Measurements from ENCODE around the gene XKR7.

XKR7 gene

DNA sequence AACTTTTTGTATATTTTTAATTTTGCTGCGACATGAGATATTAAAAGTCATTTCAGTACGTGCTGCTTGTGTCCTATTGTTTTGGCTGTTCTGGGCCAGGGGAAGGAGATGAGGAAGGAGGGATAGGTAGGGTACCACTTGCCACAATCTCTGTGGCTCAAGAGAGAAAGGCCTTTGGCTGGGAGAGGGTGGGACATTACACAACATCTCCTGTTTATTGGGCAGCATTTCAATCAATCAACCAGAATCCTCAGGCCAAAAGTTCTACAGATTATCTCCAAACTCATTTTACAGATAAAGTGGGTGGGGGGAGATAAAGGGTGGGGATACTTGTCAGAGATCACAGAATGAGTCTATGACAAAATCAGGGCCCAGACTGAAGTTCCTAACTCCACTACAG, 35.4 kb downstream of the XKR7 start:
- TF ChIP-seq, protein P1, sequence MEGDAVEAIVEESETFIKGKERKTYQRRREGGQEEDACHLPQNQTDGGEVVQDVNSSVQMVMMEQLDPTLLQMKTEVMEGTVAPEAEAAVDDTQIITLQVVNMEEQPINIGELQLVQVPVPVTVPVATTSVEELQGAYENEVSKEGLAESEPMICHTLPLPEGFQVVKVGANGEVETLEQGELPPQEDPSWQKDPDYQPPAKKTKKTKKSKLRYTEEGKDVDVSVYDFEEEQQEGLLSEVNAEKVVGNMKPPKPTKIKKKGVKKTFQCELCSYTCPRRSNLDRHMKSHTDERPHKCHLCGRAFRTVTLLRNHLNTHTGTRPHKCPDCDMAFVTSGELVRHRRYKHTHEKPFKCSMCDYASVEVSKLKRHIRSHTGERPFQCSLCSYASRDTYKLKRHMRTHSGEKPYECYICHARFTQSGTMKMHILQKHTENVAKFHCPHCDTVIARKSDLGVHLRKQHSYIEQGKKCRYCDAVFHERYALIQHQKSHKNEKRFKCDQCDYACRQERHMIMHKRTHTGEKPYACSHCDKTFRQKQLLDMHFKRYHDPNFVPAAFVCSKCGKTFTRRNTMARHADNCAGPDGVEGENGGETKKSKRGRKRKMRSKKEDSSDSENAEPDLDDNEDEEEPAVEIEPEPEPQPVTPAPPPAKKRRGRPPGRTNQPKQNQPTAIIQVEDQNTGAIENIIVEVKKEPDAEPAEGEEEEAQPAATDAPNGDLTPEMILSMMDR (IDR thresholded peaks at IDR 0.05), result no peak

DNA sequence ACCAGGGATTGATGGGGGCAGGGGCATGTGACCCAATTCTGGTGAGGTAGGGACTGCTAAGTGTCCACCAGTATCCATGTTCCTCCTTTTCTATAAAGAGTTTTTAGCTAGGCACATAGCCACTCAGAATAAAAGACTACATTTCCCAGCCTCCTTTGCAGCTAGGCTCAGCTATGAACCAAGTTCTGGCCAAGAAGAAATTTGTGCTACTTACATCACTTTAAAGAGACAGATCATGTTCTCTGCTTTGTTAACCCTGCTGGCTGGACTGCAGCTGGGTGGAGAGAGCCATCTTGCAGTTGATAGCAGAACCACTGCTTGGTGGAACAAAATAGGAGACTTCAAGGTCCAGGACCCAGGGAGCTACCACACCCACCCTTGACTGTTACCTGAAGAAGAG, 37.0 kb downstream of the XKR7 start:
- TF ChIP-seq, protein P1 (IDR thresholded peaks at IDR 0.05), result no peak

DNA sequence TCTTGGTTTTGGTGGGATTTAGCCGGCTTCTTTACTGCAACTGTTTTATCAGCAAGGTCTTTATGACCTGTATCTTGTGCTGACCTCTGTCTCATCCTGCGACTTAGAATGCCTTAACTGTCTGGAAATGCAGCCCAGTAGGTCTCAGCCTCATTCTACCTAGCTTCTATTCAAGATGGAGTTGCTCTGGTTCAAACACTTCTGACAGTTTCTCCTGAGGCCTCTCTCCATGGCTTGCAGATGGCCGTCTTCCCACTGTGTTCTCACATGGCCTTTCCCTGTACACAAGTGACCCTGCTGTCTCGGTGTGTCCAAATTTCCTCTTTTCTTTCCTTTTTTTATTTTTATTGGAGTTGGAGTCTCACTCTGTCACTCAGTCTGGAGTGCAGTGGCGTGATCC, 38.1 kb downstream of the XKR7 start:
- TF ChIP-seq, protein P1 (IDR thresholded peaks at IDR 0.05), result no peak

DNA sequence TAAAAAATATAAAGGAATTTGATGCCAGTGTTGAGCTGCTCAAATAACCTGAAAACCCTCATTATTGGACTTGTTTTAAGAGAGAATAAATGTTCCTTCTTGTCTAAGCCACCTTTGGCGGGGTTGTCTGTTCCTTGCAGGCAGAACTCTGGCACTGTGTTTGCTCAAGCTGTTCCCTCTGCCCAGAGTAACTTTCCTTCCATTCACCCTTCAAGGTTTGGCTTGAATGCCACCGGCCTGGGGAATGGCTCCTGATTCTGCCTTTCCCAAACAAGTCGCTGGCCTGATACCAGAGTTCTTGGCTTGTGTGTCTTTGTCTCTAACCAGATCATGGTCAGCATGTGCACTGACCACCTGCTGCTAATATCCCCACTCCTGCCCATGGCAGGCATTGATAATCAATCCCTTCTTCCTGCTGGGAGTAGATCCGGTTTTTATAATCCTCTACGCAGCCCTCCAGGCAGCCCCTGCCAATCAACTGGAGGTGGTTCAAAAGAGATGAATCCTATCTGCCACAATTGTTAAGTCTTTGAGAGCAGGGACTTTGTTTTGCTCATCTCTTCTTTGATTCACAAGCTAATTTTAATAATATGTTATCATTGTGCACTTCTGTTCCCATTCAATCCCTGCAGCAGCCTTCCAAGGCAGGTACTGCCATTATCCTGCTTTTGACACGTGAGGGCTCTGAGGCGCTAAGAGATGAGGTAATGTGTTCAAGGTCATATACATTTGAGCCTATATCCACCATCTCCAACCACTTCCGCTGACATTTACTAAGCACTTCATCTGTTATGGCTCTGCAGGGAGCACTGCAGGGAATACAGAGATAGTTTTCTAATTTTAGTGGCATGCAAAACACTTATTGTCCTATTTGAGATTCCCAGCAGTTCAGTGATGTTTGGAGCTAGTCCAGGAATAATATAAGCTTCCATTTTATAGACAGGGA, 39.2 kb downstream of the XKR7 start:
- TF ChIP-seq, protein P1 (IDR thresholded peaks at IDR 0.05), result no peak

DNA sequence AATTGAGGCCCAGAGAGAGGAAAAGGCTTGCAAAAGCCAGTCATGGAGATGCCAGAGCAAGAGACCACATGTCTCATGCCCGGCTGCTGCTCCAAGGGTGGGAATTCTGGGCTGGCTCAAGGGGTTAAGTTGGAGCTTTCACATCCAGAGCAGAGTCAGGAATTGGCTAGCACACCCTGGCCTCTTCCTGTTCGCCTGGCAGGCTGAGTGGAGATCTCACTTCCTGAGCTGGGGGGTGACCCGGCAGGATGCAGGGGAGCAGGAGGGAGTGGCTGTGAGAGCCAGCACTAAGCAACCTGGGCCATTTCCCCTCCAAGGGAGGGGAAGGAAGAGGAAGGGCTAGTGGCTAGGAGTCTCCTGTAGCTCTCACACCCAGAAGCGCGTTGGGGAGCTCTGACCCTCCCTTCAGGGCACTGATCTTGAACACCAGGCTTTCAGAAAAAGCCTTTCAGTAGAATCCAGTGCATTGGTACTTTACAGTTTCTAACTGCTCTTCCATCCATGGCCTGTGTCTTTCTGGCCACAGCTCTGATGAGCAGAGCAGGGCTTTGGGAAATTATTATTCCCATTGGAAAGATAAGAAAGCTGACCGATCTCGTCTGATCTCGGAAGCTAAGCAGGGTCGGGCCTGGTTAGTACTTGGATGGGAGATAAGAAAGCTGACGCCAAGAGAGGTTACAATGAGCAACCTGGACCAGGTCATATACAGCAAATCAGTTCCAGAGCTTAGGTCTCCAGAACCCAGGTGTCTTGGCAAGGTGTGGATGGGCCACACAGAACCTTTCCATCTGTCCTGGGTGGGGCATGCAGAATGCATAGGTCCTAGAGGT, 40.1 kb downstream of the XKR7 start:
- TF ChIP-seq, protein P1 (IDR thresholded peaks at IDR 0.05), result no peak

DNA sequence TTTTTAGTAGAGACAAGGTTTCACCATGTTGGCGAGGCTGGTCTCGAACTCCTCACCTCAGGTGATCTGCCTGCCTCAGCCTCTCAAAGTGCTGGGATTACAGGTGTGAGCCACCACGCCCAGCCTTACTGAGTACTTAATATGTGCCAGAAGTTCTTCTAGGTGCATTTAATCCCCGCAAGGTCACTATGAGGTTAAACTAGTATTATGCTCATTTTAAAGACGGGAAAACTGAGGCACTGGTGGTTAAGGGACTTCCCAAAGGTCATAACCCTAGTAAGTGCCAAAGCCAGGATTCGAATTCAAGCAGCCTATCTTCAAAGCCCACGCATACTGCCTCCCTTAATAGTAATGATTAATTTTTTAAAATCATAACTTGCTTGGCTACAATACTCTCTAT, 41.6 kb downstream of the XKR7 start:
- TF ChIP-seq, protein P1 (IDR thresholded peaks at IDR 0.05), result no peak

DNA sequence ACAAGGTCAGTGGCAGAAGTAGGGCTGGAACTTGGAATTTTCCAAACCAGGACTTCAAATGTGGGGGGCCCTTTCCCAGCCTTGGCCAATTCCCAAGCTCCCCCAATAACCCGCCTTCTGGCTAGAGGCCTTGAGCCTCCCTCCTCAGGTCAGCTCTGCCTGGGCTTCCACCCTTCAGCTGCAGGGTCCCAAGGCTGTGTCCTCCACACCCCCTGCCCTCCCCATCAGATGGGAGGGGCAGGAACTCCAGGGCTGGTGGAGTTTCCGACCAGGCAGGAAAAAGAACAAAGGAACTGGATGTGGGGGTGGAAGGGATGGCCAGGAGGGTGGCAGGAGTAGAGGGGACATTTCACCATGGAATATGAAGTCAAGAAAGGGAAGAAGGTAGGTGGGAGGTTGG, 42.1 kb downstream of the XKR7 start, which contains the start of gene CCM2L:
CCM2L (plus strand) TSS at position 338 of the 400 bp plus-strand sequence; CDS start at position 355, 17 bp downstream.
- TF ChIP-seq, protein P1 (IDR thresholded peaks at IDR 0.05), result no peak

Measured in LNCAP (cell line).